ENCODE data around the gene CLRN3. TPM values are rescaled to one million over a fixed set of nuclear protein-coding genes. Genes with fewer than 3 reads are reported as not detected.

CLRN3 gene
- total RNA-seq, 1 donor from 2014 or later, result not detected

DNA sequence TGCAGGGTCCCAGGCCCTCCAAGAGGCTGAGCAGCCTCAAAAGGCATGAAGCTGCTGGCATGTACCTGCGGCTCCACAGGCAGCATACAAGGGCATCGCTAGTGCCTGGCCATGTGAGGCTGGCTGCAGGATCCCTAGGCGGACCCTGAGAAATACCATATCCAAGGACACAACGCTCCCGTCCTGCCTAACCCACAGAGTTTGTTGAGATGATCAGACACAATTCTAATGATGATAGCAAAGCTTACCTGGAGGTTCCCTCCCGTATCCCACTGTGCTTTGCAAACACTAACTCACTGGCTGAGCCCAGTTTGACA lies 17.3 kb downstream of the CLRN3 start:
- Mint-ChIP-seq H3K9me3 (no peaks in the 10 kb centered on the region), H3K36me3 (ENCODE audit: low read depth) (no peaks in the 10 kb centered on the region), H3K27me3 (ENCODE audit: low read depth) (peaks cover 5% of the 10 kb centered on the region), H3K4me1 (ENCODE audit: low read depth) (peaks cover 17% of the 10 kb centered on the region), H3K4me3 (ENCODE audit: low read depth) (no peak overlapping the region), H3K27ac (no peak overlapping the region)
- no peak for DNase-seq (ENCODE audit: low spot score)
- intact Hi-C loops (cut with micrococcal nuclease), result no loop called here

DNA sequence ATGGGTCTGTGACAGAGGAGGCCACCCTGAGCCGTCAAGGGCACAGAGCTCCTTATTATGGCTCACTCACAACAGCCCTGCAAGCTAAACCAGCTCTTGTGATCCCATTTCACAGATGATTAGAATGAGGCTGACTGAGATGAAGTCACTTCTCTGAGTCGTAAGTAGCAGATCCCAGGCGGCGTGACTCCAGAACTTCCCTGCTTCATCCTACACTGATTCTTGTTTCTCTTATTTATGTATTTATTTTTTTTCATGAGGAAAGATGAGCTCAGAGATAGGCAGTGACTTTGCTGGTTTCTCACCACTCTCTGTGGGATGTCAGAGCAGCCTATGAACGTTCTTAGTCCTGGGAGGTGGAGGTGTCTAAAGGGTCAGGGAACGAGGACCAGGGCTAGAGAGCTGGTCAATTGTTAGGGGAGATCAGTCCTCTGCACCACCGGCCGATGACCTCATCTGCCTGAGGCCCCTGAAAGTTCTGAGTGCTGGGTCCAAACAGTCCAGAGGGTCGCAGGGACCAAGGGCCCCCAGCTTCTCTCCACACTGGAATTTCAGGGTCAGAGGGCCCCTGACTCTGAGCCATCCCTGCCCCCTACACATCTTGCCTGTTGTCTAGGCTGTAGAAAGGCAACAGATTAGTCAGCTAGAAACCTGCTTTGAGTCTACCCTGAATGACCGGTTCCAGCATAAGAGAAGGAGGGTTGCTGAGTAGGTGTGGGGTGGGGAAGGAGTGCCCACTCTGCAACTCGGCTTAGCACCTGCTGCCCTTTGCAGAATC lies 17.9 kb downstream of the CLRN3 start:
- H3K27ac Mint-ChIP-seq, result no peak overlapping the region
- no peaks in the 10 kb centered on the region for H3K36me3 Mint-ChIP-seq (ENCODE audit: low read depth)
- DNase-seq (ENCODE audit: low spot score), result no peak
- H3K9me3 Mint-ChIP-seq, result no peaks in the 10 kb centered on the region
- intact Hi-C loops (cut with micrococcal nuclease), result no loop called here
- H3K4me1 Mint-ChIP-seq (ENCODE audit: low read depth), result peaks cover 15% of the 10 kb centered on the region
- no peak overlapping the region for H3K4me3 Mint-ChIP-seq (ENCODE audit: low read depth)
- H3K27me3 Mint-ChIP-seq (ENCODE audit: low read depth), result peaks cover 7% of the 10 kb centered on the region

DNA sequence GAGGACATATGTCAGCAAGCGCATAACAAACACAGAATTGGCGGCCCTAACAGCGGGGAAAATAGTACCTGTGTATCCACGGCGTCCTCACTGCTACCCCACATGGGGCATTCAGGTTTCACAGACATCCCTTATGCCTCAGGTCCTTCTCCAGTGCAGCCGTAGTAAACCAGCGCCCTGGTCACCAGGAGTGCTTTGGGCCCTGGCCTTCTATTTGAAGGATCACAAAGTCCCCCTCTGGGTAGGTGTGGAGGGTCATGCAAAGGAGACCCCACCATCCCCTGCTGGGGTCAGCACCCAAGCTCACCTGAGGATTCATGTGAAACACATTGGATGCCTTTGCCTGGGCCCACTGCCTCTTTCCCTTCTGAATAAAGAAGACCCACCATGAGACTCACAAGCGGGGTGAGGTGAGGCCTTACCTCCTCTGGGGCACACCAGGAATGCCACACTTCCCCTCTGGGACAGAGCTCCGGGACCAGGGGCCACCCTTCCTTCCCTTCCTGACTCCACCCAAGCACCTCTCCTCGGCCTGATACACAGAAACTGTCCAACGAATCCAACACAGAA lies 18.8 kb downstream of the CLRN3 start:
- Mint-ChIP-seq H3K4me1 (ENCODE audit: low read depth) (peaks cover 15% of the 10 kb centered on the region), H3K36me3 (ENCODE audit: low read depth) (no peaks in the 10 kb centered on the region), H3K4me3 (ENCODE audit: low read depth) (no peak overlapping the region), H3K9me3 (no peaks in the 10 kb centered on the region), H3K27ac (no peak overlapping the region), H3K27me3 (ENCODE audit: low read depth) (peaks cover 9% of the 10 kb centered on the region)
- intact Hi-C loops (cut with micrococcal nuclease), result no loop called here
- DNase-seq (ENCODE audit: low spot score), result no peak

DNA sequence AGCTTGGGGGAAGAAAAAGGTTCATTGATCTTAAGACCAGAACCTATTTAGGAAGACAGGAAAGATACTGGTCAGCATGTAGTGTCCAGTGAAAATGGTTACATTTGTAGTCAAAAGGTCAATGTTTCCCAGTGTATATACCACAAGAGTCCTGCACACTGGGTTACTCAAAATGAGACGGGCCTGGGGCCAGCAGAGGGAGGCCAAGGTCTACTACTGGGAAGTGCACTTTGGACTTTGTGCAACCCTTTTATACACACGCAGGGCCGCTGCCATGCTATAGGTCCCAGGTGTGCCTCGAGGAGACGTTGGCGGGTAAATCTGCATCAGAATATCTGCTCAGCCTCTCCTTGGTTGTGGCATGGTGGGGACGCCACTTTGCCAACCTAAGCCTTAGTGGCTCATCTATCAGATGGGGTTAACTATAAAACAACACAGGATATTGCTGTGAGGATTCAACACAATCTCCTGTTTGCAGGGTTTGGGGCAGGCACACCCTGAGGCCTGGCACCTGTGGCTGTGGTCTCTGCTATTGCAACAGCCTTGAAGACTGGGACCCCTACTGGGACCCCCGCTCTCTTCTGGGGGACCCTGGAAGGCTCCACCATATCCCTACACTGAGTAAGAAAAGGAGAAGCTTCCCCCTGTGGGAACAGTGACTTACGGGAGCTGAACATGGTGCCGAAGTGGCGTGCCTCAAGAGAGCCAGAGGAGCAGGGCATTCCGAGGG lies 19.7 kb downstream of the CLRN3 start:
- intact Hi-C loops (cut with micrococcal nuclease), result no loop called here
- Mint-ChIP-seq H3K36me3 (ENCODE audit: low read depth) (no peaks in the 10 kb centered on the region), H3K27me3 (ENCODE audit: low read depth) (peaks cover 13% of the 10 kb centered on the region), H3K4me3 (ENCODE audit: low read depth) (no peak overlapping the region), H3K9me3 (no peaks in the 10 kb centered on the region), H3K4me1 (ENCODE audit: low read depth) (peaks cover 10% of the 10 kb centered on the region), H3K27ac (no peak overlapping the region)
- no peak for DNase-seq (ENCODE audit: low spot score)

DNA sequence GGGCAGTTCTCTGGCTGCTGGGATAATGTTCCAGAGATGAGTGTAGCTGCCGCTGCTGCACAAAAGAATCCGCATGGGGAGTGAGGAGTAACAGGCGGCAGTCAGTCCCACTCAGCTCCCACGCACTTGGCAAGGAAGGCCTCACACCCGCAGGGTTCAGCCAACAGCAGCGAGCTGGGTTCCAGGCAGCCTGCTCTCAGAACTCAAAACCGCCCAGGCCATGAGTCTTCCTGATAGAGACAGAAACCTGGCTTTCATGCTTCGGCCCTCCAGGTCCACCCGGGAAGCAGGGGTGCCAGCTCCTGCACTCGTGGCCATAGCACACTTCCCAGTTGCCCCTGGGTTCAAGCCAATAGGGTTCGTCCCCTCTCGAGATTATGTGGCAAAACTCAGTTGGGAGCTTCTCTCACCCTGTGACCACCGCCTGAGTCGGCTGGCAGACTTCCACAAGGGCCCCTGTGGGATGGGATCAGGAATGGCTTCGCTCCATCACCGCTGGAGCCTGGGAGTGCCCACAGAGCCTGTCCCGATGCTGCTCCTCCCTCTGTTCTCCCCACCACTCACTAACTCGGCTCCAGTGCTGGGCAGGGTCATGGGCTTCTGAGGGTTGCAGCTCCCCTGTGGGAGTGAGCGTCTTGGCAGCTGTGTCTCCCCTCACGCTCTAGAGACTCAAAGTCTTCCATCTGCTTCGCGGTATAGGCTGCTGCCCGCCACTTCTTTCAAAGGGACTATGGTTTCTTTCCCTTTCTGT lies 20.6 kb downstream of the CLRN3 start:
- no peak for DNase-seq (ENCODE audit: low spot score)
- no peak overlapping the region for H3K27ac Mint-ChIP-seq
- peaks cover 14% of the 10 kb centered on the region for H3K27me3 Mint-ChIP-seq (ENCODE audit: low read depth)
- no peaks in the 10 kb centered on the region for H3K36me3 Mint-ChIP-seq (ENCODE audit: low read depth)
- H3K4me3 Mint-ChIP-seq (ENCODE audit: low read depth), result no peak overlapping the region
- peaks cover 2% of the 10 kb centered on the region for H3K4me1 Mint-ChIP-seq (ENCODE audit: low read depth)
- intact Hi-C loops (cut with micrococcal nuclease), result no loop called here
- no peaks in the 10 kb centered on the region for H3K9me3 Mint-ChIP-seq

DNA sequence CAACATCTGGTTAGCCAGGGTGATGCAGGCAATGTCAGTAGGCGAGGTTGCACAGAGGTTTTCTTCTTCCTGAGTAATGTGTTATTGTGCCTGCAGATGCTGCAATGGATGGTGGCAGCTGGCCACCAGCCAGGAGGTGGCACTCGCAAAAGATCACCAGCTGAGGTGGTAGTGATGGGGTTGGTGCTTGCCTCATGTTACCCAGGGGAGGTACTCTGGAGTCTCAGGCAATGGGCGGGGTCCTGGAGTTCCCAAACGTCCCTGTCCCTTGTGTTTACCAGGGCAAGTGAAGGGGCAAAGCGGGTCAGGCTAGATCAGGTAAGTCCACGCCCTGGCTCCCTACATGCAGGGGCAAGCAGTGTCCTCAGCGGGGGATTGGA lies 21.1 kb downstream of the CLRN3 start:
- Mint-ChIP-seq H3K9me3 (no peaks in the 10 kb centered on the region), H3K4me1 (ENCODE audit: low read depth) (no peaks in the 10 kb centered on the region), H3K27ac (no peak overlapping the region), H3K27me3 (ENCODE audit: low read depth) (peaks cover 18% of the 10 kb centered on the region), H3K4me3 (ENCODE audit: low read depth) (no peak overlapping the region), H3K36me3 (ENCODE audit: low read depth) (no peaks in the 10 kb centered on the region)
- DNase-seq (ENCODE audit: low spot score), result no peak
- intact Hi-C loops (cut with micrococcal nuclease), result no loop called here

DNA sequence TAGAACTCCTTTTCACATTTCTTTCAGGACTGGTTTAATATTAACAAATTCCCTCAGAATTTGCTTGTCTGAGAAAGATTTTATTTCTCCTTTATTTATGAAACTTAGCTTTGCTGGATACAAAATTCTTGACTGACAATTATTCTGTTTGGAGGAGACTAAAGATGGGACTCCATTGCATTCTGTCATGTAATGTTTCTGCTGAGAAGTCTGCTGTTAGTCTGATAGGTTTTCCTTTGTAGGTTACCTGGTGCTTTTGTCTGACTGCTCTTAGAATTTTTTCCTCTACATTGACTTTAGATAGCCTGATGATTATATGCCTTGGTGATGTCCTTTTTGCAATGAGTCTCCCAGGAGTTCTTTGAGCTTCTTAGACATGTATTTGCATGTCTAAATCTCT lies 23.4 kb downstream of the CLRN3 start:
- intact Hi-C loops (cut with micrococcal nuclease), result no loop called here
- peaks cover 18% of the 10 kb centered on the region for H3K27me3 Mint-ChIP-seq (ENCODE audit: low read depth)

DNA sequence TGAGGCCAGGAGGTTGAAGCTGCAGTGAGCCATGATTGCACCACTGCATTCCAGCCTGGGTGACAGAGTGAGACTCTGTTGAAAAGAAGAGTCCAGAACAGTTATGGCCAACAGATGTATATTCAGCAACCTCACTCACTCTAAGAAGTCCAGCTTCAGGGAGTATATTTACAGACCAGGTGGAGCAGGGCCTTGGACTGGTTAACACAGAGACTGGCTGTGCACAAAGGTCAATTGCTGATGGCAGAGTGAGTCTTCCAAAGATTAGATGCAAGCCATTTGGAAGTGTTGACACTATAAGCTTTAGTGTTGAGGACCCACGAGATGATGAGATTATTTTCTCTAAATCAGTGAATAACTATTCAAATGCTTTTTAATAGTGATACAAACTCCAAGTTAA lies 24.9 kb downstream of the CLRN3 start:
- intact Hi-C loops (cut with micrococcal nuclease), result no loop called here
- peaks cover 15% of the 10 kb centered on the region for H3K9me3 Mint-ChIP-seq
- no peak overlapping the region for H3K4me3 Mint-ChIP-seq (ENCODE audit: low read depth)
- no peak for DNase-seq (ENCODE audit: low spot score)
- no peaks in the 10 kb centered on the region for H3K4me1 Mint-ChIP-seq (ENCODE audit: low read depth)
- H3K27me3 Mint-ChIP-seq (ENCODE audit: low read depth), result peaks cover 18% of the 10 kb centered on the region
- H3K36me3 Mint-ChIP-seq (ENCODE audit: low read depth), result no peaks in the 10 kb centered on the region
- no peak overlapping the region for H3K27ac Mint-ChIP-seq

More for the DNA sequence above, 23.4 kb downstream of the CLRN3 start:
- Mint-ChIP-seq H3K4me3 (ENCODE audit: low read depth) (no peak overlapping the region), H3K27ac (no peak overlapping the region), H3K36me3 (ENCODE audit: low read depth) (no peaks in the 10 kb centered on the region), H3K4me1 (ENCODE audit: low read depth) (no peaks in the 10 kb centered on the region), H3K9me3 (peaks cover 5% of the 10 kb centered on the region)
- DNase-seq (ENCODE audit: low spot score), result no peak

DNA sequence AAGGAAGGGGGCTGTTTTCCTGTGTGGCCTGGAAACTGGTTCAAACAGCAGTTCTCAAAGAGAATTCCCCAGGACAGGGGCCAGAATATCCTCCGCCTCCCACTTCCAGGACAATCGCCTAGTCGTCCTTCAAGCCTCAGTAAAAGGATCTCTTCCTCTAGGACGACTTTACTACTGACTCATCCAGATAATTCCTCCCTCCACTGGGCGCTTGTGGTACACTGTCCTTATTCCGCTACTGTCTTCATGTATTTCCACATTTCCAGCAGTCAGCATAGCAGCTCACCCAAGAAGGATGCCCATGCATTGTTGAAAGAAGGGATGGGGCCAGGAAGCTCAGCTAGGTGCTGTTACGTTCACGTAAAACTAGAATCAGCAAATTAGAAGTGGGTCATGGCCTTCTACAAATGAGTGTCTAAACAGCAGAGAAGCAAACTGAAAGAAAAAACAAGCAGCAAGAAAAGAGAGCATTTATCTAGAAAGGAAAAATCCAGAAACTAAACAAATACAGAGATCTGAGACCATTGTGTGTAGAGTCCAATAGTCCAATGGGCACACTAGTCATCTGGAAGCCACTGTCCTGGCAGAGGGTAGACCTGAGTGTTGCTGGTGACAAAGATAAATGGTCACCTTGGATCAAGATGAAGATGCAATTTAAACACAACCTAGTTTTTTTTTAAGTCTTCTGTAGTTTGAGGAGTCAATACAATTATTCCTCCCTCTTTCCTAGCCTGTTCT lies 26.3 kb downstream of the CLRN3 start:
- peaks cover 15% of the 10 kb centered on the region for H3K9me3 Mint-ChIP-seq
- no peaks in the 10 kb centered on the region for H3K4me1 Mint-ChIP-seq (ENCODE audit: low read depth)
- H3K27me3 Mint-ChIP-seq (ENCODE audit: low read depth), result peaks cover 18% of the 10 kb centered on the region
- H3K36me3 Mint-ChIP-seq (ENCODE audit: low read depth), result no peaks in the 10 kb centered on the region
- no peak for DNase-seq (ENCODE audit: low spot score)
- H3K27ac Mint-ChIP-seq, result no peak overlapping the region
- H3K4me3 Mint-ChIP-seq (ENCODE audit: low read depth), result no peak overlapping the region
- intact Hi-C loops (cut with micrococcal nuclease), result no loop called here

DNA sequence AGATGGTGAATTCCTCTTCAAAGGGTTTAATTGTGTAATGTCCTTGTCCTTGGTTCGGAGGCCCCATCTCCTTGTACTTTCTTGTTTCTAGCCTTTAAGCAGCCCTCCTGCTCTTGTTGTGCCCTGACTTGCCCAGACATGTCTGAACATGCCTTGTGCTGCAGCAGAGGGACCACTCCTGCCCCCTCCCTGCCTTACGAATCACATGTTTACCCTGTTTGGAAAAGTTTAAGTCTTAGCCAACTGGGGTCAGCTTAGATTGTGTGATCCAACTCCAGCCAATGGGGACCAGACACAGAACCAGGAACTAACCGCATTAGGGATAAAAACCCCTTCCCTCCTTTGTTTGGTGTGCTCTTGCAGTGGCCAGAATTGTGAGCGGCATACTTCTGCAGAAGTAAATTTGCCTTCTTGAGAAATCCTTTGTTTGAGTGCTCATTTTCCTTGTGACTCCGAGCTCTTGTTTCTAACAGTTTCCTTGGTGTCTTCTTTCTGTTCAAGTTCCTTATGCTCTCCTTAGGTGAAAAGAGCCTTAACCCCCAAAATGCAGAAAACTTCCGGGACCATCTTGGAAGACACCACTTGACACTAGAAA lies 29.4 kb downstream of the CLRN3 start:
- Mint-ChIP-seq H3K4me1 (ENCODE audit: low read depth) (no peaks in the 10 kb centered on the region), H3K27ac (no peak overlapping the region), H3K36me3 (ENCODE audit: low read depth) (no peaks in the 10 kb centered on the region), H3K27me3 (ENCODE audit: low read depth) (peaks cover 8% of the 10 kb centered on the region), H3K9me3 (peaks cover 15% of the 10 kb centered on the region), H3K4me3 (ENCODE audit: low read depth) (no peak overlapping the region)
- intact Hi-C loops (cut with micrococcal nuclease), result no loop called here
- DNase-seq (ENCODE audit: low spot score), result no peak

DNA sequence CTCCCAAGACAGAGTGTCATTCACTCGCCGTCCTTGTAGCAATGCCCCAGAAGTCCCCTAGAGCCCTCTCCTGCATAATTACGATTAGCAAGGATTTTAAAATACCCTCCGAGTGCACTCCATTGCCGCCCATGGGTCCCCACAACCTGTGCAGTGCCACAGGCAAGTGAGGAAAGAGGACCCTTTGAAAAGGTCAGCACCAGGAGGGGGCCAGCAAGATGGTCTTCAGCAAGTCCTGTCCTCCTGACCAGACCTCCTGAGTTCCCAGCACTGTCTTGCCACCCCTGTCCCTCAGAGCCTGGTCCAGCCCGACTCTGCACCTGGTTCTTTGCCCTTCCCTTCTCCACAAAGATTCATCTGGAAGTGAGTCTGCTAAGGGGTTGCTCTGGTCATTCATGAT lies 32.1 kb downstream of the CLRN3 start:
- no peaks in the 10 kb centered on the region for H3K27me3 Mint-ChIP-seq (ENCODE audit: low read depth)
- H3K27ac Mint-ChIP-seq, result no peak overlapping the region
- no peak overlapping the region for H3K4me3 Mint-ChIP-seq (ENCODE audit: low read depth)
- no peak for DNase-seq (ENCODE audit: low spot score)
- intact Hi-C loops (cut with micrococcal nuclease), result no loop called here
- no peaks in the 10 kb centered on the region for H3K36me3 Mint-ChIP-seq (ENCODE audit: low read depth)
- H3K4me1 Mint-ChIP-seq (ENCODE audit: low read depth), result no peaks in the 10 kb centered on the region
- H3K9me3 Mint-ChIP-seq, result peaks cover 15% of the 10 kb centered on the region

DNA sequence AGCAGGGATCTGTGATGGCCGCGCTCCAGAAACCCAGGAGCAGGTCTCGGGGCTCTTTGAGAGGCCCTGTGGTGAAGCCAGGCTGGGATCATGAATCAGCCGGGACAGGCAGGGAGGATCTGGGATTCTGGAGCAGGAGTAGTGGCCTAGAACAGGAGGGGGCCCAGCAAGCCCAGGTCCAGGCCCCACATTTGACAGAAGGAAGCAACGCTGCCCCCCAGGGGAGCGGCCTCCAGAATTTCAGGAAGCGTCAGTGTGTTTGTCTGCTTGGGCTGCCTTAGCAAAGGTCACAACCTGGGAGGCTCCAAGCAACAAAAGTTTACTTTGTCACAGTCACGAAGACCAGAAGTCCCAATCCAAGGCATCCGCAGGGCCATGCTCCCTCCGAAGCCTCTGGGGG lies 36.8 kb downstream of the CLRN3 start:
- H3K27ac Mint-ChIP-seq, result no peak overlapping the region
- no peak overlapping the region for H3K4me3 Mint-ChIP-seq (ENCODE audit: low read depth)
- intact Hi-C loops (cut with micrococcal nuclease), result loop anchor here (2.0 kb wide), 1 partner anchor 141 kb away; no protein-coding TSS in a partner anchor
- no peaks in the 10 kb centered on the region for H3K27me3 Mint-ChIP-seq (ENCODE audit: low read depth)
- no peaks in the 10 kb centered on the region for H3K9me3 Mint-ChIP-seq
- no peak for DNase-seq (ENCODE audit: low spot score)
- no peaks in the 10 kb centered on the region for H3K36me3 Mint-ChIP-seq (ENCODE audit: low read depth)
- no peaks in the 10 kb centered on the region for H3K4me1 Mint-ChIP-seq (ENCODE audit: low read depth)
